ENCODE measurements around the gene CEP164.

DNA sequence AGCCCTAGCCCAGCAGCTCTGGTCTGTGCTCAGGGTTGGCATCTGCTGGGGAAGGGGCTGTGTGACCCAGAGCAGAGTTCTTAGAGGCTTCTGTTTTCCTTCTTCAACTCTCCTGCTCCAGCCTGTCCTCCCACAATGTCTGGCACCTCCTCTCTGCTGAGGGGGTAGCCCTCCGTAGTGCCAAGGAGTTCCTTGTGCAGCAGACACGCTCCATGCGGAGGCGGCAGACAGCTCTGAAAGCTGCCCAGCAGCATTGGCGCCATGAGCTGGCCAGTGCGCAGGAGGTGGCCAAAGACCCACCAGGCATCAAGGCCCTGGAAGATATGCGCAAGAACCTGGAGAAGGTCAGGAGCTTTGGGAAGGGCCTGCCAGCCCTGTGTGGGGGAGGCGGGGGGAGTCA is 69.3 kb downstream of the CEP164 start:
- TF ChIP-seq YY1 (IDR thresholded peaks at IDR 0.05; ENCODE audit: low read depth) (no peak), RFX5 (IDR thresholded peaks at IDR 0.05; ENCODE audit: low read length) (no peak), EZH2phosphoT487 (IDR thresholded peaks at IDR 0.05; ENCODE audit: borderline replicate concordance, low read depth) (no peak), JUND (IDR thresholded peaks at IDR 0.05) (no peak), POLR2AphosphoS5 (IDR thresholded peaks at IDR 0.05; ENCODE audit: low read depth, low read length) (no peak), RAD21 (IDR thresholded peaks at IDR 0.05; ENCODE audit: low read length) (no peak), FOXM1 (IDR thresholded peaks at IDR 0.05; ENCODE audit: low read depth) (no peak), TAF1 (IDR thresholded peaks at IDR 0.05; ENCODE audit: borderline replicate concordance, low read depth, low read length) (no peak), GABPA (IDR thresholded peaks at IDR 0.05; ENCODE audit: low read depth) (no peak), CHD2 (IDR thresholded peaks at IDR 0.05; ENCODE audit: low read length, partially characterized antibody) (no peak)
- TF ChIP-seq, protein P1, sequence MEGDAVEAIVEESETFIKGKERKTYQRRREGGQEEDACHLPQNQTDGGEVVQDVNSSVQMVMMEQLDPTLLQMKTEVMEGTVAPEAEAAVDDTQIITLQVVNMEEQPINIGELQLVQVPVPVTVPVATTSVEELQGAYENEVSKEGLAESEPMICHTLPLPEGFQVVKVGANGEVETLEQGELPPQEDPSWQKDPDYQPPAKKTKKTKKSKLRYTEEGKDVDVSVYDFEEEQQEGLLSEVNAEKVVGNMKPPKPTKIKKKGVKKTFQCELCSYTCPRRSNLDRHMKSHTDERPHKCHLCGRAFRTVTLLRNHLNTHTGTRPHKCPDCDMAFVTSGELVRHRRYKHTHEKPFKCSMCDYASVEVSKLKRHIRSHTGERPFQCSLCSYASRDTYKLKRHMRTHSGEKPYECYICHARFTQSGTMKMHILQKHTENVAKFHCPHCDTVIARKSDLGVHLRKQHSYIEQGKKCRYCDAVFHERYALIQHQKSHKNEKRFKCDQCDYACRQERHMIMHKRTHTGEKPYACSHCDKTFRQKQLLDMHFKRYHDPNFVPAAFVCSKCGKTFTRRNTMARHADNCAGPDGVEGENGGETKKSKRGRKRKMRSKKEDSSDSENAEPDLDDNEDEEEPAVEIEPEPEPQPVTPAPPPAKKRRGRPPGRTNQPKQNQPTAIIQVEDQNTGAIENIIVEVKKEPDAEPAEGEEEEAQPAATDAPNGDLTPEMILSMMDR (IDR thresholded peaks at IDR 0.05), result no peak
- TF ChIP-seq, protein P2, sequence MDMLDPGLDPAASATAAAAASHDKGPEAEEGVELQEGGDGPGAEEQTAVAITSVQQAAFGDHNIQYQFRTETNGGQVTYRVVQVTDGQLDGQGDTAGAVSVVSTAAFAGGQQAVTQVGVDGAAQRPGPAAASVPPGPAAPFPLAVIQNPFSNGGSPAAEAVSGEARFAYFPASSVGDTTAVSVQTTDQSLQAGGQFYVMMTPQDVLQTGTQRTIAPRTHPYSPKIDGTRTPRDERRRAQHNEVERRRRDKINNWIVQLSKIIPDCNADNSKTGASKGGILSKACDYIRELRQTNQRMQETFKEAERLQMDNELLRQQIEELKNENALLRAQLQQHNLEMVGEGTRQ (IDR thresholded peaks at IDR 0.05; ENCODE audit: borderline replicate concordance, low read depth, low read length), result no peak
- TF ChIP-seq, protein P3, sequence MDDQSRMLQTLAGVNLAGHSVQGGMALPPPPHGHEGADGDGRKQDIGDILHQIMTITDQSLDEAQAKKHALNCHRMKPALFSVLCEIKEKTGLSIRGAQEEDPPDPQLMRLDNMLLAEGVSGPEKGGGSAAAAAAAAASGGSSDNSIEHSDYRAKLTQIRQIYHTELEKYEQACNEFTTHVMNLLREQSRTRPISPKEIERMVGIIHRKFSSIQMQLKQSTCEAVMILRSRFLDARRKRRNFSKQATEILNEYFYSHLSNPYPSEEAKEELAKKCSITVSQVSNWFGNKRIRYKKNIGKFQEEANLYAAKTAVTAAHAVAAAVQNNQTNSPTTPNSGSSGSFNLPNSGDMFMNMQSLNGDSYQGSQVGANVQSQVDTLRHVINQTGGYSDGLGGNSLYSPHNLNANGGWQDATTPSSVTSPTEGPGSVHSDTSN (IDR thresholded peaks at IDR 0.05), result no peak
